Adrenal gland (tissue), 12 donors: ENCODE data around the gene ACAD8. TPM values are rescaled to one million over a fixed set of nuclear protein-coding genes. Genes with fewer than 3 reads are reported as not detected.
A peak's percentile ranks its signal among the peaks of the same experiment; 100 is the strongest.

Source experiments
- DNase-seq, 7 donors: peaks; one replicate each; pipeline ENCODE4 v3.0.0-alpha.2; 2019 to 2020
- H3K27ac ChIP-seq, 5 donors: fragments of 200-600 bp; sonication (generic) in 4 of 5; 1 replicate in 3 of 5; 2 replicates in 2 of 5; pipeline versions ENCODE4 v1.5.1 to v1.8.0; 2016 to 2020; ENCODE audit warnings: mild to moderate bottlenecking in 1 of 5
- H3K27me3 ChIP-seq: fragments of 200-600 bp; 2 replicates; pipeline ENCODE4 v1.8.0; 2021
- H3K36me3 ChIP-seq, 2 donors: fragments of 200-600 bp; replicated peaks in 1 of 2; 1 replicate in 1 of 2; 2 replicates in 1 of 2; pipeline versions ENCODE4 v1.5.1 to v1.8.0; 2018 to 2022
- H3K4me1 ChIP-seq, 2 donors: fragments of 200-600 bp; replicated peaks in 1 of 2; 1 replicate in 1 of 2; 2 replicates in 1 of 2; pipeline versions ENCODE4 v1.5.1 to v1.8.0; 2018 to 2021
- H3K4me3 ChIP-seq, 4 donors: fragments of 200-600 bp; sonication (generic) in 3 of 4; one replicate each; pipeline ENCODE4 v1.5.1; 2016 to 2018
- H3K9me3 ChIP-seq, 3 donors: fragments of 200-600 bp; sonication (generic) in 1 of 3; replicated peaks in 1 of 3; 1 replicate in 2 of 3; 2 replicates in 1 of 3; pipeline versions ENCODE4 v1.5.1 to v1.8.0; 2016 to 2021
- CTCF ChIP-seq, 6 experiments: fragments of 450-650 bp in 4 of 6; fragments of 200-600 bp in 2 of 6; sonication (generic) in 1 of 6; IDR thresholded peaks; 1 replicate in 5 of 6; 2 replicates in 1 of 6; pipeline versions ENCODE4 v1.5.1 to v1.8.0; 2016 to 2021; ENCODE audit warnings: antibody characterized with exemption in 6 of 6, mild to moderate bottlenecking in 2 of 6, moderate library complexity in 1 of 6
- POLR2A ChIP-seq, 2 donors: fragments of 450-650 bp; IDR thresholded peaks; one replicate each; pipeline ENCODE4 v1.6.1; 2017; ENCODE audit warnings: antibody characterized with exemption in 2 of 2, mild to moderate bottlenecking in 2 of 2, moderate library complexity in 1 of 2
- WGBS, 4 donors: extraction: QIAGEN DNeasy Blood & Tissue Kit in 2 of 4; methylation state at CpG; one replicate each; pipeline versions ENCODE4 v1.1.5 to v1.1.7; 2013 to 2017; 5-methylcytosine and 5-hydroxymethylcytosine counted together
- intact Hi-C, 2 donors: fragments of 100-400 bp; cut with DNase I; formaldehyde crosslinking; loops; one replicate each; pipeline versions ENCODE4 v1.14.1 to v1.15.0; 2022 to 2023
- polyA plus RNA-seq, 3 donors: library from polyadenylated mRNA; stranded (reverse); fragments of 200-250 nt in 2 of 3; fragments of 350-450 nt in 1 of 3; fragmentation: Illumina TruSeq in 1 of 3; extraction: RNeasy Lipid Tissue Mini Kit (QIAGEN cat#74804) in 1 of 3; gene quantifications; one replicate each; pipeline ENCODE4 v1.2.3, GENCODE V29; 2013 to 2014
- total RNA-seq, 9 donors: library from RNA; depleted of rRNA in 4 of 9; stranded (reverse); fragments of >200 nt in 4 of 9; fragments of 120-200 nt in 1 of 9; fragmentation: NEBNext Ultra II Directional in 1 of 9; extraction: Animal tissue kit (Norgen Biotek cat#: 25700) in 1 of 9; gene quantifications; one replicate each; pipeline versions ENCODE4 v1.1.0 to v1.2.4, GENCODE V29; 2013 to 2023
- donor health status: healthy with polysubstance abuse.
- donor health status: Bipolar disorder and iron deficiency.
- donor health status: DM: yes; HTN: yes; CAD: no.
- donor health status: DM: no; HTN: no; CAD: no.
- donor health status: DM: no; HTN: no; CAD: no.
- donor health status: DM: yes; HTN: yes; CAD: no.

ACAD8 gene
- total and polyA plus RNA-seq, 12 donors, result 22.4 to 45.0 (median 35.0) TPM

- Histone ChIP-seq H3K36me3 (peaks cover 0 to 42% of the 10 kb centered on the region in 2 donors), H3K9me3 (no peaks in the 10 kb centered on the region), H3K27ac (no peak overlapping the region), H3K4me1 (no peaks in the 10 kb centered on the region), H3K27me3 (no peaks in the 10 kb centered on the region), H3K4me3 (no peak overlapping the region)
- intact Hi-C loops, result no loop called here
- 85 to 88% (median 86%) methylated on average over 16 of the region's 16 CpGs for whole genome bisulfite sequencing, 4 donors
- TF ChIP-seq POLR2A (IDR thresholded peaks at IDR 0.05), result no peak
- peak; percentile 57 to 72 (median 68) for TF ChIP-seq CTCF (IDR thresholded peaks at IDR 0.05)
- DNase-seq, result peak; percentile 22 to 74 (median 48)
Observed at GRCh38 chr11:134207538-134208239, 45.7 kb upstream of the ACAD8 start.

GRCh38 chr11:134215836-134216235 is 37.5 kb upstream of the ACAD8 start:
- intact Hi-C loops, result no loop called here
- Histone ChIP-seq H3K9me3 (no peaks in the 10 kb centered on the region), H3K27me3 (no peaks in the 10 kb centered on the region), H3K36me3 (peaks cover 0 to 12% of the 10 kb centered on the region in 2 donors), H3K27ac (no peak overlapping the region), H3K4me3 (no peak overlapping the region), H3K4me1 (no peaks in the 10 kb centered on the region)
- DNase-seq, result no peak
- WGBS, 4 donors, result 85 to 96% (median 92%) methylated on average over 7 of the region's 7 CpGs
- TF ChIP-seq CTCF (IDR thresholded peaks at IDR 0.05) (no peak), POLR2A (IDR thresholded peaks at IDR 0.05) (no peak)

- Histone ChIP-seq H3K4me1 (no peaks in the 10 kb centered on the region), H3K27me3 (no peaks in the 10 kb centered on the region), H3K36me3 (peaks cover 0 to 12% of the 10 kb centered on the region in 2 donors), H3K27ac (no peak overlapping the region), H3K9me3 (no peaks in the 10 kb centered on the region), H3K4me3 (no peak overlapping the region)
- TF ChIP-seq POLR2A (IDR thresholded peaks at IDR 0.05) (no peak), CTCF (IDR thresholded peaks at IDR 0.05) (no peak)
- intact Hi-C loops, result no loop called here
- DNase-seq, result no peak
- 95 to 97% (median 95%) methylated on average over 3 of the region's 3 CpGs for WGBS, 4 donors
Observed at GRCh38 chr11:134216816-134217215, 36.6 kb upstream of the ACAD8 start.

GRCh38 chr11:134223121-134223520 is 30.2 kb upstream of the ACAD8 start:
- Histone ChIP-seq H3K27ac (no peak overlapping the region), H3K9me3 (no peaks in the 10 kb centered on the region), H3K4me1 (peaks cover 14 to 39% of the 10 kb centered on the region in 2 donors), H3K36me3 (peaks cover 0 to 12% of the 10 kb centered on the region in 2 donors), H3K4me3 (peak overlapping the region in 2 of 4 donors; percentile 68 to 97), H3K27me3 (no peaks in the 10 kb centered on the region)
- TF ChIP-seq CTCF (IDR thresholded peaks at IDR 0.05) (no peak), POLR2A (IDR thresholded peaks at IDR 0.05) (no peak)
- no peak for DNase-seq
- WGBS, 4 donors, result 9 to 13% (median 11%) methylated on average over 5 of the region's 5 CpGs
- intact Hi-C loops, result no loop called here
